Measurements from ENCODE around the gene ZCRB1.

The ZCRB1 gene

GRCh38 chr12:42370013-42370412 lies 44.1 kb upstream of the ZCRB1 start:
- TF ChIP-seq EZH2 (optimal IDR thresholded peaks at IDR 0.05; ENCODE audit: low read depth, low read length), result no peak
- no peak for TF ChIP-seq EZH2phosphoT487 (IDR thresholded peaks at IDR 0.05; ENCODE audit: low read length)
- TF ChIP-seq CTCF (IDR thresholded peaks at IDR 0.05; ENCODE audit: low read length), result no peak
- Histone ChIP-seq H3K4me2 (ENCODE audit: low read depth, low read length) (no peak overlapping the region), H4K20me1 (ENCODE audit: insufficient read depth, low read length) (no peaks in the 10 kb centered on the region), H3K9me3 (replicated peaks; ENCODE audit: insufficient read depth, low read length) (no peaks in the 10 kb centered on the region), H2AFZ (ENCODE audit: low read length) (no peak overlapping the region), H3K36me3 (replicated peaks; ENCODE audit: insufficient read depth, low read length) (no peaks in the 10 kb centered on the region; the same call in 1 of the 2 replicates), H3K4me3 (ENCODE audit: low read length) (no peak overlapping the region), H3K9ac (ENCODE audit: low read length) (no peak overlapping the region), H3K27ac (ENCODE audit: low read length) (no peak overlapping the region), H3K27me3 (replicated peaks; ENCODE audit: insufficient read depth, low read length) (no peaks in the 10 kb centered on the region), H3K4me1 (ENCODE audit: low read length) (0 out of 2 replicates have a peak, but pooled peaks cover 2% of the 10 kb centered on the region), H3F3A (ENCODE audit: insufficient read depth, low read length) (no peaks in the 10 kb centered on the region), H3K9me2 (replicated peaks; ENCODE audit: insufficient read depth, low read length) (no peaks in the 10 kb centered on the region), H3K79me2 (ENCODE audit: low read length) (peaks cover 17% of the 10 kb centered on the region)
- no peak for DNase-seq

GRCh38 chr12:42365486-42365885 lies 39.6 kb upstream of the ZCRB1 start:
- H3K9me3 ChIP-seq (replicated peaks; ENCODE audit: insufficient read depth, low read length), result no peaks in the 10 kb centered on the region
- H3K4me3 ChIP-seq (ENCODE audit: low read length), result no peak overlapping the region
- H3K27ac ChIP-seq (ENCODE audit: low read length), result no peak overlapping the region
- no peak overlapping the region for H3K9ac ChIP-seq (ENCODE audit: low read length)
- DNase-seq, result no peak
- H2AFZ ChIP-seq (ENCODE audit: low read length), result no peak overlapping the region
- H3K9me2 ChIP-seq (replicated peaks; ENCODE audit: insufficient read depth, low read length), result no peaks in the 10 kb centered on the region
- H3K4me2 ChIP-seq (ENCODE audit: low read depth, low read length), result no peak overlapping the region
- no peak for TF ChIP-seq CTCF (IDR thresholded peaks at IDR 0.05; ENCODE audit: low read length)
- no peak for TF ChIP-seq EZH2 (optimal IDR thresholded peaks at IDR 0.05; ENCODE audit: low read depth, low read length)
- no peak for TF ChIP-seq EZH2phosphoT487 (IDR thresholded peaks at IDR 0.05; ENCODE audit: low read length)
- H3K27me3 ChIP-seq (replicated peaks; ENCODE audit: insufficient read depth, low read length), result no peaks in the 10 kb centered on the region
- peaks cover 3% of the 10 kb centered on the region; the same call in 1 of the 2 replicates for H3F3A ChIP-seq (ENCODE audit: insufficient read depth, low read length)
- H3K79me2 ChIP-seq (ENCODE audit: low read length), result peaks cover 22% of the 10 kb centered on the region
- H3K4me1 ChIP-seq (ENCODE audit: low read length), result peaks cover 17% of the 10 kb centered on the region
- H4K20me1 ChIP-seq (ENCODE audit: insufficient read depth, low read length), result no peaks in the 10 kb centered on the region
- no peaks in the 10 kb centered on the region for H3K36me3 ChIP-seq (replicated peaks; ENCODE audit: insufficient read depth, low read length)

DNA sequence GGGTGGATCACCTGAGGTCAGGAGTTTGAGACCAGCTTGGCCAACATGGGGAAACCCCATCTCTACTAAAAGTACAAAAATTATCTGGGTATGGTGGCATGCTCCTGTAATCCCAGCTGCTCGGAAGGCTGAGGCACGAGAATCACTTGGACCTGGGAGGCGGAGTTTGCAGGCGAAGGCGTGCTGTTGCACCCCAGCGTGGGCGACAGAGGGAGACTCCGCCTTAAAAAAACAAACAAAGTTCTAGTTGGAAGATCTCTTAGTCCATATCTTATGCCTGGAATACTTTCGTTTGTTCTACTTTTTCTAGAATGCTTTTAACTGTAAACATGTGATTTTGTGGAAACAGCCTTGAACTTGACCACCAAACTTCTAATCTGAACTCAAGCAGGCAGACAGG lies 38.8 kb upstream of the ZCRB1 start:
- Histone ChIP-seq H3K4me1 (ENCODE audit: low read length) (peaks cover 25% of the 10 kb centered on the region), H3K4me3 (ENCODE audit: low read length) (no peak overlapping the region), H3K36me3 (replicated peaks; ENCODE audit: insufficient read depth, low read length) (no peaks in the 10 kb centered on the region), H3K9ac (ENCODE audit: low read length) (no peak overlapping the region), H3K9me2 (replicated peaks; ENCODE audit: insufficient read depth, low read length) (no peaks in the 10 kb centered on the region), H3K79me2 (ENCODE audit: low read length) (peaks cover 22% of the 10 kb centered on the region), H2AFZ (ENCODE audit: low read length) (no peak overlapping the region), H3K27me3 (replicated peaks; ENCODE audit: insufficient read depth, low read length) (no peaks in the 10 kb centered on the region), H4K20me1 (ENCODE audit: insufficient read depth, low read length) (no peaks in the 10 kb centered on the region), H3F3A (ENCODE audit: insufficient read depth, low read length) (peaks cover 11% of the 10 kb centered on the region), H3K4me2 (ENCODE audit: low read depth, low read length) (no peak overlapping the region), H3K27ac (ENCODE audit: low read length) (no peak overlapping the region), H3K9me3 (replicated peaks; ENCODE audit: insufficient read depth, low read length) (no peaks in the 10 kb centered on the region)
- TF ChIP-seq EZH2phosphoT487 (IDR thresholded peaks at IDR 0.05; ENCODE audit: low read length) (no peak), CTCF (IDR thresholded peaks at IDR 0.05; ENCODE audit: low read length) (no peak), EZH2 (optimal IDR thresholded peaks at IDR 0.05; ENCODE audit: low read depth, low read length) (no peak)
- DNase-seq, result no peak
